Liver (tissue), 9 donors: ENCODE measurements around the gene U2AF1. TPM values are rescaled to one million over a fixed set of nuclear protein-coding genes. Genes with fewer than 3 reads are reported as not detected.
"Not testable (repeated sequence)": the region's sequence is repeated elsewhere in the genome, so short reads cannot be mapped to it uniquely, and the experiment has no call there.

Source experiments
- DNase-seq: peaks from one replicate; pipeline ENCODE4 v3.0.0-alpha.2; 2017; ENCODE audit warnings: low spot score
- H3K27ac ChIP-seq, 2 donors: one replicate each; pipeline ENCODE4 v1.7.0; 2013; ENCODE audit warnings: inconsistent platforms in 2 of 2, low read length in 2 of 2, control low read depth in 1 of 2, low read depth in 1 of 2, mild to moderate bottlenecking in 1 of 2
- H3K27me3 ChIP-seq, 4 donors: one replicate each; pipeline versions ENCODE4 v1.6.1 to v1.7.0; 2013; ENCODE audit warnings: low read length in 3 of 4, inconsistent platforms in 1 of 4, mild to moderate bottlenecking in 1 of 4, moderate library complexity in 1 of 4; ENCODE audit not compliant: control insufficient read depth in 4 of 4, insufficient read depth in 4 of 4
- H3K36me3 ChIP-seq, 4 donors: one replicate each; pipeline versions ENCODE4 v1.6.1 to v1.7.0; 2013; ENCODE audit warnings: low read length in 3 of 4, mild to moderate bottlenecking in 3 of 4, low read depth in 1 of 4, moderate library complexity in 1 of 4; ENCODE audit not compliant: control insufficient read depth in 4 of 4, insufficient read depth in 3 of 4
- H3K4me1 ChIP-seq, 4 donors: one replicate each; pipeline versions ENCODE4 v1.6.1 to v1.7.0; 2013; ENCODE audit warnings: low read length in 3 of 4, mild to moderate bottlenecking in 3 of 4, moderate library complexity in 1 of 4; ENCODE audit not compliant: control insufficient read depth in 4 of 4, insufficient read depth in 4 of 4
- H3K4me3 ChIP-seq, 3 donors: one replicate each; pipeline versions ENCODE4 v1.6.1 to v1.7.0; 2013; ENCODE audit warnings: low read length in 3 of 3, control low read depth in 1 of 3, low read depth in 1 of 3, mild to moderate bottlenecking in 1 of 3
- H3K9ac ChIP-seq, 2 donors: one replicate each; pipeline ENCODE4 v1.7.0; 2013; ENCODE audit warnings: low read length in 2 of 2, mild to moderate bottlenecking in 2 of 2, moderate library complexity in 2 of 2, control low read depth in 1 of 2, low read depth in 1 of 2
- H3K9me3 ChIP-seq, 4 donors: one replicate each; pipeline versions ENCODE4 v1.6.1 to v1.7.0; 2013; ENCODE audit warnings: low read length in 3 of 4; ENCODE audit not compliant: control insufficient read depth in 4 of 4
- SP1 ChIP-seq: IDR thresholded peaks from 2 replicates; pipeline ENCODE4 v1.6.1; 2018; ENCODE audit warnings: antibody characterized with exemption, mild to moderate bottlenecking
- WGBS: extraction: QIAGEN DNeasy Blood & Tissue Kit; methylation state at CpG from one replicate; pipeline ENCODE4 v1.1.7; 2013; 5-methylcytosine and 5-hydroxymethylcytosine counted together
- polyA plus RNA-seq, 2 donors: library from polyadenylated mRNA; stranded (reverse) in 1 of 2; unstranded in 1 of 2; fragments of 200-250 nt in 1 of 2; fragments of >200 nt in 1 of 2; fragmentation: Nextera tagmentation in 1 of 2; extraction: Ambion mirVana in 1 of 2; gene quantifications; one replicate each; pipeline versions ENCODE4 v1.2.1 to v1.2.3, GENCODE V29; 2013 to 2015
- total RNA-seq, 2 donors: library from RNA; depleted of rRNA; stranded (reverse); fragments of >200 nt; gene quantifications; one replicate each; pipeline ENCODE4 v1.2.3, GENCODE V29; 2014
- donor health status: healthy.
- donor health status: healthy.
- donor health status: healthy.
- donor health status: healthy.
- donor health status: healthy.

Gene U2AF1
- total and polyA plus RNA-seq, 4 donors = 10.9 to 28.6 (median 16.5) TPM

- H3K9ac ChIP-seq, H3K4me1 ChIP-seq, H3K4me3 ChIP-seq, H3K27ac ChIP-seq, DNase-seq, H3K27me3 ChIP-seq, H3K9me3 ChIP-seq, H3K36me3 ChIP-seq: not testable (repeated sequence)
- WGBS = 77% methylated on average over 2 of the region's 28 CpGs
These were observed 44.3 kb downstream of the U2AF1 start for GRCh38 chr21:43062955-43063664.

GRCh38 chr21:43053112-43053511 is 54.3 kb downstream of the U2AF1 start:
- not testable (repeated sequence) for H3K27ac ChIP-seq, H3K9me3 ChIP-seq, DNase-seq, H3K27me3 ChIP-seq, H3K36me3 ChIP-seq, H3K4me1 ChIP-seq, H3K9ac ChIP-seq, H3K4me3 ChIP-seq
- WGBS = no CpG with 5 or more reads among the region's 13 CpGs

- DNase-seq = peak; percentile 8
- H3K27ac ChIP-seq = peak overlapping the region; percentile 37 to 57
- H3K4me3 ChIP-seq, H3K9ac ChIP-seq, H3K4me1 ChIP-seq, H3K9me3 ChIP-seq, H3K27me3 ChIP-seq, H3K36me3 ChIP-seq: not testable (repeated sequence)
- 40% methylated on average over 17 of the region's 21 CpGs for WGBS
These were observed 61.2 kb downstream of the U2AF1 start for GRCh38 chr21:43045876-43046821.

- TF ChIP-seq SP1 = peak; percentile 18
- WGBS = 67% methylated on average over 7 of the region's 17 CpGs
- H3K9me3 ChIP-seq, H3K36me3 ChIP-seq, H3K27me3 ChIP-seq, H3K9ac ChIP-seq, H3K4me1 ChIP-seq, H3K4me3 ChIP-seq, DNase-seq: not testable (repeated sequence)
- H3K27ac ChIP-seq = peak overlapping the region; percentile 37 to 57
These were observed 62.0 kb downstream of the U2AF1 start for GRCh38 chr21:43045165-43045875.

- not testable (repeated sequence) for H3K9ac ChIP-seq, H3K36me3 ChIP-seq, DNase-seq
These were observed 62.8 kb downstream of the U2AF1 start for GRCh38 chr21:43044547-43044946.

GRCh38 chr21:43043291-43043690 is 64.1 kb downstream of the U2AF1 start:
- H3K4me3 ChIP-seq, H3K4me1 ChIP-seq, H3K27ac ChIP-seq, H3K27me3 ChIP-seq, H3K9ac ChIP-seq, H3K36me3 ChIP-seq, DNase-seq, H3K9me3 ChIP-seq: not testable (repeated sequence)
- WGBS = 93% methylated on average over 7 of the region's 14 CpGs

More at GRCh38 chr21:43044547-43044946, 62.8 kb downstream of the U2AF1 start:
- not testable (repeated sequence) for H3K4me1 ChIP-seq, H3K9me3 ChIP-seq, H3K27ac ChIP-seq, H3K27me3 ChIP-seq, H3K4me3 ChIP-seq
- WGBS = 83% methylated on average over 11 of the region's 14 CpGs
